HepG2 (cell line): ENCODE results near the gene KRTAP10-6. TPM values are rescaled to one million over a fixed set of nuclear protein-coding genes. Genes with fewer than 3 reads are reported as not detected.

Experiments
- ATAC-seq: fragments of 200-7000 bp; cut with Tn5 transposase; 3 replicates; pipeline ENCODE4 v1.9.1; 2020; ENCODE audit warnings: mild to moderate bottlenecking, moderate library complexity
- BruUV-seq: library from RNA; stranded (reverse); fragments of 400-500 nt; replicated peaks from 2 replicates; lab custom pipeline; 2021; lab: Mats Ljungman, UMichigan
- CTCF ChIA-PET: fragments of 300-600 bp; formaldehyde crosslinking; extraction: SDS; loops from one replicate; lab custom pipeline; 2021; ENCODE audit warnings: low total read pairs, inconsistent platforms, low intra/inter-chr PET ratio; lab: Yijun Ruan, JAX
- POLR2A ChIA-PET: fragments of 350-600 bp; sonication (Branson Sonifier 250); formaldehyde crosslinking; loops from one replicate; lab custom pipeline; 2020; ENCODE audit warnings: antibody characterized with exemption, inconsistent platforms; lab: Yijun Ruan, JAX
- DNase-seq: peaks from one replicate; pipeline ENCODE4 v3.0.0-alpha.2; 2015; ENCODE audit warnings: low spot score
- FAIRE-seq: peaks from 3 replicates; lab custom pipeline; 2011; peaks lifted over from hg19 to GRCh38; lab: Jason Lieb, UNC
- H2AFZ ChIP-seq: one replicate; pipeline ENCODE4 v1.6.1; 2011; ENCODE audit warnings: low read length, inconsistent platforms
- H3K27ac ChIP-seq: fragments of 300-600 bp; 3 replicates; pipeline ENCODE4 v1.8.0; 2011; ENCODE audit warnings: mixed run types, mild to moderate bottlenecking, mixed read lengths, low read length, inconsistent platforms; ENCODE audit not compliant: insufficient read depth; ENCODE audit errors: extremely low read length
- H3K27me3 ChIP-seq, 2 experiments: fragments of 200-600 bp in 1 of 2; 2 replicates in 1 of 2; 3 replicates in 1 of 2; pipeline versions ENCODE4 v1.6.0 to v1.8.0; 2011; ENCODE audit warnings: low read length in 2 of 2, mild to moderate bottlenecking in 2 of 2, moderate library complexity in 2 of 2, inconsistent platforms in 1 of 2; ENCODE audit not compliant: insufficient read depth in 2 of 2, control insufficient read depth in 1 of 2
- H3K36me3 ChIP-seq, 2 experiments: fragments of 200-600 bp in 1 of 2; replicated peaks in 1 of 2; 2 replicates in 1 of 2; 3 replicates in 1 of 2; pipeline versions ENCODE4 v1.5.1 to v1.8.0; 2011; ENCODE audit warnings: low read length in 2 of 2, inconsistent platforms in 1 of 2; ENCODE audit not compliant: insufficient read depth in 2 of 2, control insufficient read depth in 1 of 2
- H3K4me1 ChIP-seq: 2 replicates; pipeline ENCODE4 v1.5.1; 2012; ENCODE audit warnings: low read length, inconsistent platforms; ENCODE audit not compliant: insufficient read depth
- H3K4me2 ChIP-seq: 2 replicates; pipeline ENCODE4 v1.6.0; 2011; ENCODE audit warnings: low read depth, low read length, inconsistent platforms
- H3K4me3 ChIP-seq, 3 experiments: fragments of 200-600 bp in 1 of 3; sonication (generic), shearing (Covaris generic) in 1 of 3; replicated peaks in 1 of 3; 2 replicates each; pipeline ENCODE4 v1.5.1; 2011 to 2016; ENCODE audit warnings: low read length in 3 of 3, inconsistent platforms in 2 of 3, low read depth in 2 of 3, mild to moderate bottlenecking in 2 of 3, control low read depth in 1 of 3, mixed read lengths in 1 of 3; ENCODE audit not compliant: insufficient read depth in 1 of 3
- H3K79me2 ChIP-seq: one replicate; pipeline ENCODE4 v1.6.1; 2011; ENCODE audit warnings: low read length, inconsistent platforms; ENCODE audit not compliant: insufficient read depth
- H3K9ac ChIP-seq: 2 replicates; pipeline ENCODE4 v1.6.0; 2011; ENCODE audit warnings: mild to moderate bottlenecking, low read depth, low read length, inconsistent platforms; ENCODE audit not compliant: insufficient read depth
- H3K9me3 ChIP-seq: 2 replicates; pipeline ENCODE4 v1.5.1; 2012; ENCODE audit warnings: mild to moderate bottlenecking, low read length
- H4K20me1 ChIP-seq: 2 replicates; pipeline ENCODE4 v1.6.0; 2011; ENCODE audit warnings: inconsistent platforms, mild to moderate bottlenecking, low read length, moderate library complexity; ENCODE audit not compliant: insufficient read depth
- MAZ ChIP-seq, 2 experiments: sonication (generic) in 1 of 2; formaldehyde crosslinking in 1 of 2; IDR thresholded peaks; 2 replicates each; pipeline versions ENCODE4 v1.5.0 to v1.6.1; 2012 to 2020; ENCODE audit warnings: low read depth in 2 of 2, mild to moderate bottlenecking in 2 of 2, borderline replicate concordance in 1 of 2, improper control_type of control experiment in 1 of 2, low read length in 1 of 2, missing genetic modification reagents in 1 of 2, moderate library complexity in 1 of 2
- RAD51 ChIP-seq: fragments of 450-650 bp; IDR thresholded peaks from 2 replicates; pipeline ENCODE4 v1.6.1; 2016; ENCODE audit warnings: borderline replicate concordance
- RXRA ChIP-seq: sonication (generic); formaldehyde crosslinking; IDR thresholded peaks from 2 replicates; pipeline ENCODE4 v1.5.1; 2020; ENCODE audit warnings: missing genetic modification reagents
- SIX4 ChIP-seq: sonication (generic); formaldehyde crosslinking; IDR thresholded peaks from 2 replicates; pipeline ENCODE4 v1.4.0; 2020; ENCODE audit warnings: missing genetic modification reagents
- SUZ12 ChIP-seq: fragments of 150-350 bp; IDR thresholded peaks from 2 replicates; pipeline ENCODE4 v1.6.1; 2014; ENCODE audit warnings: low read depth, low read length
- TCF7 ChIP-seq: sonication (generic); IDR thresholded peaks from 2 replicates; pipeline ENCODE4 v1.6.1; 2016; ENCODE audit warnings: antibody characterized with exemption, low read depth
- TOE1 ChIP-seq: sonication (generic); formaldehyde crosslinking; IDR thresholded peaks from 2 replicates; pipeline ENCODE4 v1.4.0; 2020; ENCODE audit warnings: mild to moderate bottlenecking, missing genetic modification reagents
- U2AF1 ChIP-seq: fragments of 200-400 bp; formaldehyde crosslinking; optimal IDR thresholded peaks from 2 replicates; pipeline ENCODE3; 2017; ENCODE audit warnings: mild to moderate bottlenecking, low read depth, low read length
- ZNF362 ChIP-seq: sonication (generic); formaldehyde crosslinking; IDR thresholded peaks from 2 replicates; pipeline ENCODE4 v1.4.0; 2020; ENCODE audit warnings: missing genetic modification reagents, mild to moderate bottlenecking, borderline replicate concordance
- ZSCAN20 ChIP-seq: sonication (generic); formaldehyde crosslinking; IDR thresholded peaks from 2 replicates; pipeline ENCODE4 v1.4.0; 2020; ENCODE audit warnings: missing genetic modification reagents, mild to moderate bottlenecking, borderline replicate concordance
- ZZZ3 ChIP-seq: sonication (generic); formaldehyde crosslinking; IDR thresholded peaks from 2 replicates; pipeline ENCODE4 v1.4.0; 2020; ENCODE audit warnings: missing genetic modification reagents, mild to moderate bottlenecking, borderline replicate concordance
- WGBS: methylation state at CpG from one replicate; pipeline ENCODE4 v1.1.6; 2017; ENCODE audit warnings: low lambda C conversion rate; 5-methylcytosine and 5-hydroxymethylcytosine counted together
- in situ Hi-C: cut with HindIII; loops from 2 replicates; pipeline ENCODE4 v1.10.0; 2017; ENCODE audit warnings: low pct_unique_long_range_greater_than_20kb; ENCODE audit not compliant: extremely low pct_ligation_motif_present
- intact Hi-C: fragments of 100-400 bp; cut with micrococcal nuclease; formaldehyde crosslinking; loops from one replicate; pipeline ENCODE4 v1.10.0; 2022; ENCODE audit not compliant: unreplicated experiment
- polyA plus RNA-seq, 8 experiments: library from polyadenylated mRNA; depleted of rRNA in 3 of 8; stranded (reverse) in 7 of 8; unstranded in 1 of 8; fragments of >200 nt; fragmentation: Illumina TruSeq in 4 of 8; extraction: Trizol in 4 of 8; gene quantifications; 2 replicates each; pipeline versions ENCODE4 v1.2.1 to v1.2.3, GENCODE V29; 2011 to 2016; ENCODE audit warnings: low read depth in 4 of 8, missing spikeins in 1 of 8, mixed read lengths in 1 of 8; ENCODE audit not compliant: insufficient read depth in 1 of 8
- total RNA-seq, 5 experiments: library from RNA; depleted of rRNA; stranded (reverse); fragments of >200 nt; fragmentation: Illumina TruSeq; extraction: Trizol; gene quantifications; 2 replicates each; pipeline ENCODE4 v1.2.3, GENCODE V29; 2016; ENCODE audit warnings: low read depth in 1 of 5
- TF ChIP-seq, protein P1 (sequence below): sonication (generic); formaldehyde crosslinking; IDR thresholded peaks from 2 replicates; pipeline ENCODE4 v1.5.0; 2020; ENCODE audit warnings: missing genetic modification reagents, mild to moderate bottlenecking, borderline replicate concordance
- TF ChIP-seq, protein P2 (sequence below): IDR thresholded peaks from 2 replicates; pipeline ENCODE4 v1.6.1; 2016; ENCODE audit warnings: missing genetic modification reagents, missing compliant biosample characterization

KRTAP10-6 gene
- total and polyA plus RNA-seq, 2 of the 13 experiments (the other 11 are each of a cell fraction or from before 2014, with no cell fraction given) = not detected

DNA sequence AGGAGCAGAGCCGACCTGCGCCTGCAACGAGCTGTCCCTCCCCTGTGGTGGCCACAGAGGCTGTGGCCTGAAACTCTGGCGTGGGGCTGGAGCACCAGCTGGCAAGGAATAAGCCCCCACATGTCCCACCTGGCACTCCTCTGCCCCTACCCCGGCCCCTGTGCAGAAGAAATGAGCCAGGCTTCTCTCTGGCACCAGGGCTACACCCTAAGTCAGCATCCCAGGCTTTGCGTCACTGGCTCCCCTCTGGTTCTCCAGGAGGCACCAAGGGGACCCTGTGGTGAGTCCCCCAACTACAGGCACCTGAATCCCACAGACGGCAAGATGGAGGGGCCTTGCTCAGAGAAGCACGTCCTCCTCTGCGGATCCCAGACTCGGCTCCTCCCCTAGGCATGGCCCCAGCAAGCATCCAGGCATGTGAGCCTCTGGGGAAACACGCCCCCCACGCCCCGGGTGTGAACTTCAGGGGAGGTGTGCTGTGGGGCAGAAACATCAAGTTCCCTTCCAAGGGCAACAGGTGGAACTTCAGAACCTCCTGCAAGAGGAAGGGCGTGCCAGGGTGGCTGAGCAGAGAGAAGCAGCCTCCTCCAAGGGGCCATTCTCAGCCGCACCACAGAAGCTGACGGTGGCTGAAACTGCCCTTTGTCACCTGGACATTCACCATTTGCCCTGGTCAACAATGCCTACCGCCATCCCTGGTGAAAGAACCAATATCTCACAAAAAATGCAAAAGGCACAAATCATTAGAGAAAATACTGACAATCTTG, 11.0 kb upstream of the KRTAP10-6 start:
- no peaks in the 10 kb centered on the region for H3K79me2 ChIP-seq
- H3K4me1 ChIP-seq = no peaks in the 10 kb centered on the region
- WGBS = 62% methylated on average over 8 of the region's 17 CpGs
- no peak overlapping the region for H3K9ac ChIP-seq
- BruUV-seq = no TSS peak
- DNase-seq (no peak), ATAC-seq (no peak), FAIRE-seq (no peak)
- TF ChIP-seq, protein P1, sequence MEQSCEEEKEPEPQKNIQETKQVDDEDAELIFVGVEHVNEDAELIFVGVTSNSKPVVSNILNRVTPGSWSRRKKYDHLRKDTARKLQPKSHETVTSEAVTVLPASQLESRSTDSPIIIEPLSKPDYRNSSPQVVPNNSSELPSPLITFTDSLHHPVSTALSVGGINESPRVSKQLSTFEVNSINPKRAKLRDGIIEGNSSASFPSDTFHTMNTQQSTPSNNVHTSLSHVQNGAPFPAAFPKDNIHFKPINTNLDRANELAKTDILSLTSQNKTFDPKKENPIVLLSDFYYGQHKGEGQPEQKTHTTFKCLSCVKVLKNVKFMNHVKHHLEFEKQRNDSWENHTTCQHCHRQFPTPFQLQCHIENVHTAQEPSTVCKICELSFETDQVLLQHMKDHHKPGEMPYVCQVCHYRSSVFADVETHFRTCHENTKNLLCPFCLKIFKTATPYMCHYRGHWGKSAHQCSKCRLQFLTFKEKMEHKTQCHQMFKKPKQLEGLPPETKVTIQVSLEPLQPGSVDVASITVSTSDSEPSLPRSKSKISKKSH (CRISPR knock-in tag) = no peak
- TF ChIP-seq SIX4 (CRISPR knock-in tag) (no peak), MAZ (IDR thresholded peaks at IDR 0.05; ENCODE audit: borderline replicate concordance, low read depth, low read length) (no peak), MAZ (CRISPR knock-in tag; IDR thresholded peaks at IDR 0.05; ENCODE audit: low read depth) (no peak), U2AF1 (no peak), ZZZ3 (CRISPR knock-in tag) (no peak), RAD51 (no peak), TOE1 (CRISPR knock-in tag) (no peak), ZNF362 (CRISPR knock-in tag) (no peak), ZSCAN20 (CRISPR knock-in tag) (no peak), RXRA (CRISPR knock-in tag) (no peak), SUZ12 (no peak), TCF7 (no peak)
- TF ChIP-seq, protein P2, sequence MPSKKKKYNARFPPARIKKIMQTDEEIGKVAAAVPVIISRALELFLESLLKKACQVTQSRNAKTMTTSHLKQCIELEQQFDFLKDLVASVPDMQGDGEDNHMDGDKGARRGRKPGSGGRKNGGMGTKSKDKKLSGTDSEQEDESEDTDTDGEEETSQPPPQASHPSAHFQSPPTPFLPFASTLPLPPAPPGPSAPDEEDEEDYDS = no peak
- H3K4me2 ChIP-seq = no peak overlapping the region
- H4K20me1 ChIP-seq = no peaks in the 10 kb centered on the region
- H3K9me3 ChIP-seq = no peaks in the 10 kb centered on the region
- ChIA-PET POLR2A (no interaction called here), CTCF (no interaction called here)
- no peaks in the 10 kb centered on the region for H3K36me3 ChIP-seq
- intact Hi-C loops = no loop called here
- in situ Hi-C loops = no loop called here
- no peak overlapping the region for H3K27ac ChIP-seq
- H2AFZ ChIP-seq = no peak overlapping the region
- H3K27me3 ChIP-seq = peaks cover 0 to 1% of the 10 kb centered on the region in 2 experiments; a peak in 1 of 5 replicates
- H3K4me3 ChIP-seq = no peak overlapping the region
